Measurements from ENCODE around the gene LELP1. TPM values are rescaled to one million over a fixed set of nuclear protein-coding genes. Genes with fewer than 3 reads are reported as not detected.

The LELP1 gene
- total RNA-seq, 1 experiment from 2014 or later = not detected

- H3K4me1 Mint-ChIP-seq = peaks cover 4 to 15% of the 10 kb centered on the region in 2 experiments
- H4K8ac ChIP-seq (replicated peaks; ENCODE audit: insufficient read length, low read depth, low read length) = no peak overlapping the region
- H2BK5ac ChIP-seq (ENCODE audit: insufficient read length, low read length) = no peak overlapping the region
- no peaks in the 10 kb centered on the region for H3K9me3 ChIP-seq (ENCODE audit: control insufficient read depth, low read depth, low read length)
- no peak overlapping the region for H3K27ac ChIP-seq (ENCODE audit: insufficient read length, low read depth, low read length)
- H3K79me1 ChIP-seq (ENCODE audit: insufficient read depth, low read depth, low read length, poor library complexity, severe bottlenecking) = no peaks in the 10 kb centered on the region
- no peak overlapping the region for H2AFZ ChIP-seq (ENCODE audit: low read length)
- H3K23me2 ChIP-seq (ENCODE audit: insufficient read length, low read depth, low read length, poor library complexity, severe bottlenecking) = no peaks in the 10 kb centered on the region
- WGBS (ENCODE audit: extremely low coverage, insufficient read length, low lambda C conversion rate) = no CpG with 5 or more reads among the region's 3 CpGs
- DNase-seq = no peak
- H3K18ac ChIP-seq (ENCODE audit: insufficient read length, low read depth, low read length) = no peak overlapping the region
- no peak overlapping the region for H3T11ph ChIP-seq (ENCODE audit: low read length)
- no peak overlapping the region for H2BK12ac ChIP-seq (ENCODE audit: insufficient read length, low read depth, low read length)
- no peak overlapping the region for H2BK120ac ChIP-seq (ENCODE audit: low read depth, low read length, poor library complexity, severe bottlenecking)
- no peak overlapping the region for H3K4ac ChIP-seq (ENCODE audit: low read depth, low read length)
- H3K9me3 Mint-ChIP-seq = peaks cover 7 to 11% of the 10 kb centered on the region in 2 experiments; a peak in 4 of 5 replicates
- H3K4me1 ChIP-seq (ENCODE audit: insufficient read depth, low read length) = no peaks in the 10 kb centered on the region; the same call in 1 of the 2 replicates
- H3K27me3 Mint-ChIP-seq (ENCODE audit: low read depth) = peaks cover 9% of the 10 kb centered on the region
- no peaks in the 10 kb centered on the region; a peak in 1 of 7 replicates for H3K36me3 Mint-ChIP-seq (ENCODE audit: insufficient read depth in 1 of 3, low read depth in 3 of 3)
- H3K79me2 ChIP-seq (ENCODE audit: insufficient read depth, low read length) = no peaks in the 10 kb centered on the region
- no peak overlapping the region for H4K5ac ChIP-seq (ENCODE audit: insufficient read length, low read depth, low read length)
- no peaks in the 10 kb centered on the region for H4K20me1 ChIP-seq (ENCODE audit: control insufficient read depth, insufficient read depth, insufficient read length)
- no peak overlapping the region for H4K91ac ChIP-seq (ENCODE audit: insufficient read length, low read depth, low read length)
- no peak overlapping the region for H3K27ac Mint-ChIP-seq
- H3K23ac ChIP-seq (ENCODE audit: insufficient read length, low read depth, low read length) = no peak overlapping the region
- no peak overlapping the region for H2BK15ac ChIP-seq (ENCODE audit: low read depth, low read length)
- no peak overlapping the region for H3K9ac ChIP-seq (ENCODE audit: extremely low read depth, insufficient read length, low read length)
- H3K56ac ChIP-seq (ENCODE audit: insufficient read length, low read depth, low read length) = no peak overlapping the region
- no peak overlapping the region for H2BK20ac ChIP-seq (ENCODE audit: low read depth, low read length, poor library complexity, severe bottlenecking)
- no peaks in the 10 kb centered on the region for H3K27me3 ChIP-seq (ENCODE audit: insufficient read depth, low read length)
- no peak overlapping the region for H2AK5ac ChIP-seq (ENCODE audit: insufficient read length, low read length)
- H3K14ac ChIP-seq (ENCODE audit: insufficient read depth, low read length) = no peak overlapping the region
- H3K4me3 Mint-ChIP-seq = no peak overlapping the region
- H3K4me2 ChIP-seq (ENCODE audit: insufficient read depth, insufficient read length, low read length) = no peak overlapping the region
- no peak for TF ChIP-seq CTCF (conservative IDR thresholded peaks at IDR 0.05)
Measured at GRCh38 chr1:153194331-153195050, 8.7 kb upstream of the LELP1 start.

Data from H9 (cell line).